Upper lobe of left lung (tissue), 6 donors: Measurements from ENCODE around the gene ITGAX. TPM values are rescaled to one million over a fixed set of nuclear protein-coding genes. Genes with fewer than 3 reads are reported as not detected.
"Not testable (repeated sequence)": the region's sequence is repeated elsewhere in the genome, so short reads cannot be mapped to it uniquely, and the experiment has no call there.

ENCODE experiments used
- ATAC-seq, 2 donors: fragments of 200-7000 bp; cut with Tn5 transposase; one replicate each; pipeline ENCODE4 v1.9.1; 2022; ENCODE audit warnings: mild to moderate bottlenecking in 2 of 2, moderate library complexity in 2 of 2; ENCODE audit not compliant: low FRiP score in 2 of 2
- DNase-seq, 2 donors: peaks; one replicate each; pipeline ENCODE4 v3.0.0-alpha.2; 2019 to 2020
- H3K27ac ChIP-seq, 4 donors: fragments of 200-600 bp; sonication (generic); one replicate each; pipeline ENCODE4 v1.5.1; 2016 to 2019
- H3K27me3 ChIP-seq, 4 donors: fragments of 200-600 bp; sonication (generic); one replicate each; pipeline ENCODE4 v1.5.1; 2017 to 2019
- H3K36me3 ChIP-seq, 4 donors: fragments of 200-600 bp; sonication (generic); one replicate each; pipeline ENCODE4 v1.5.1; 2016 to 2019
- H3K4me1 ChIP-seq, 4 donors: fragments of 200-600 bp; sonication (generic); one replicate each; pipeline ENCODE4 v1.5.1; 2018 to 2019
- H3K4me3 ChIP-seq, 4 donors: fragments of 200-600 bp; sonication (generic); one replicate each; pipeline ENCODE4 v1.5.1; 2017 to 2019; ENCODE audit warnings: mild to moderate bottlenecking in 2 of 4, moderate library complexity in 1 of 4
- H3K9me3 ChIP-seq, 4 donors: fragments of 200-600 bp; sonication (generic); one replicate each; pipeline ENCODE4 v1.5.1; 2018 to 2019
- CTCF ChIP-seq, 6 experiments: fragments of 450-650 bp in 4 of 6; fragments of 200-600 bp in 2 of 6; sonication (generic) in 2 of 6; IDR thresholded peaks; one replicate each; pipeline ENCODE4 v1.5.1; 2016 to 2019; ENCODE audit warnings: antibody characterized with exemption in 6 of 6
- EP300 ChIP-seq, 4 donors: sonication (generic); formaldehyde crosslinking; IDR thresholded peaks; one replicate each; pipeline ENCODE4 v1.5.1; 2017; ENCODE audit warnings: antibody characterized with exemption in 4 of 4, control low read depth in 2 of 4
- POLR2A ChIP-seq, 4 donors: fragments of 450-650 bp; IDR thresholded peaks; one replicate each; pipeline ENCODE4 v1.5.1; 2016 to 2017; ENCODE audit warnings: antibody characterized with exemption in 4 of 4, mild to moderate bottlenecking in 2 of 4
- POLR2AphosphoS5 ChIP-seq, 2 donors: sonication (generic); formaldehyde crosslinking; IDR thresholded peaks; one replicate each; pipeline ENCODE4 v1.5.1; 2017; ENCODE audit warnings: antibody characterized with exemption in 2 of 2
- WGBS, 2 donors: methylation state at CpG; one replicate each; pipeline ENCODE4 v1.1.5; 2017 to 2018; 5-methylcytosine and 5-hydroxymethylcytosine counted together
- total RNA-seq, 6 donors: library from RNA; depleted of rRNA in 4 of 6; stranded (reverse); fragments of >200 nt in 4 of 6; gene quantifications; one replicate each; pipeline versions ENCODE4 v1.1.0 to v1.2.1, GENCODE V29; 2016 to 2021
- donor health status: DM: no; HTN: no; CAD: no; lungs with moderate emphysema.
- donor health status: DM: no; HTN: yes; CAD: no; lungs with severe emphysema.

The ITGAX gene
- total RNA-seq, 6 donors from 2014 or later: 24.0 to 318 (median 134) TPM

- ATAC-seq: no peak
- no peaks in the 10 kb centered on the region for H3K27me3 ChIP-seq
These were observed 58.4 kb downstream of the ITGAX start for GRCh38 chr16:31413381-31413780.

GRCh38 chr16:31413943-31414342 lies 59.0 kb downstream of the ITGAX start:
- no peak for TF ChIP-seq POLR2AphosphoS5 (IDR thresholded peaks at IDR 0.05)
- no peak for TF ChIP-seq POLR2A (IDR thresholded peaks at IDR 0.05)
- no peak for TF ChIP-seq EP300 (IDR thresholded peaks at IDR 0.05)
- TF ChIP-seq CTCF (IDR thresholded peaks at IDR 0.05): no peak
- H3K36me3 ChIP-seq: no peaks in the 10 kb centered on the region
- ATAC-seq (no peak), DNase-seq (no peak)
- no peaks in the 10 kb centered on the region for H3K27me3 ChIP-seq
- no peaks in the 10 kb centered on the region for H3K4me1 ChIP-seq
- no peak overlapping the region for H3K27ac ChIP-seq
- 80 to 84% methylated on average over 4 of the region's 4 CpGs for WGBS, 2 donors
- no peaks in the 10 kb centered on the region for H3K9me3 ChIP-seq
- H3K4me3 ChIP-seq: no peak overlapping the region

More at GRCh38 chr16:31413381-31413780, 58.4 kb downstream of the ITGAX start:
- 89 to 91% methylated on average over 5 of the region's 5 CpGs for WGBS, 2 donors
- no peak for TF ChIP-seq POLR2AphosphoS5 (IDR thresholded peaks at IDR 0.05)
- Histone ChIP-seq H3K27ac (no peak overlapping the region), H3K9me3 (no peaks in the 10 kb centered on the region), H3K4me1 (no peaks in the 10 kb centered on the region), H3K36me3 (no peaks in the 10 kb centered on the region), H3K4me3 (no peak overlapping the region)
- DNase-seq: no peak

GRCh38 chr16:31414706-31415105 lies 59.7 kb downstream of the ITGAX start:
- Histone ChIP-seq H3K36me3 (no peaks in the 10 kb centered on the region), H3K4me1 (no peaks in the 10 kb centered on the region), H3K27ac (no peak overlapping the region), H3K4me3 (no peak overlapping the region), H3K9me3 (no peaks in the 10 kb centered on the region), H3K27me3 (no peaks in the 10 kb centered on the region)
- ATAC-seq (no peak), DNase-seq (no peak)
- TF ChIP-seq POLR2A (IDR thresholded peaks at IDR 0.05) (no peak), EP300 (IDR thresholded peaks at IDR 0.05) (no peak), POLR2AphosphoS5 (IDR thresholded peaks at IDR 0.05) (no peak), CTCF (IDR thresholded peaks at IDR 0.05) (no peak)
- WGBS, 2 donors: 71 to 87% methylated on average over 4 of the region's 4 CpGs

- DNase-seq: no peak
- no peak for ATAC-seq
These were observed 61.4 kb downstream of the ITGAX start for GRCh38 chr16:31416371-31416770.

GRCh38 chr16:31417036-31417435 lies 62.1 kb downstream of the ITGAX start:
- H3K4me3 ChIP-seq, H3K36me3 ChIP-seq, H3K27me3 ChIP-seq, H3K27ac ChIP-seq, DNase-seq, H3K9me3 ChIP-seq, ATAC-seq, H3K4me1 ChIP-seq: not testable (repeated sequence)
- 84 to 89% methylated on average over 2 of the region's 2 CpGs for WGBS, 2 donors

More at GRCh38 chr16:31416371-31416770, 61.4 kb downstream of the ITGAX start:
- 77 to 85% methylated on average over 7 to 11 of the region's 11 CpGs for WGBS, 2 donors
- no peak for TF ChIP-seq EP300 (IDR thresholded peaks at IDR 0.05)
- no peak for TF ChIP-seq CTCF (IDR thresholded peaks at IDR 0.05)
- no peak for TF ChIP-seq POLR2AphosphoS5 (IDR thresholded peaks at IDR 0.05)
- TF ChIP-seq POLR2A (IDR thresholded peaks at IDR 0.05): no peak
- H3K9me3 ChIP-seq: no peaks in the 10 kb centered on the region
- H3K27me3 ChIP-seq: no peaks in the 10 kb centered on the region
- no peak overlapping the region for H3K4me3 ChIP-seq
- no peak overlapping the region for H3K27ac ChIP-seq
- no peaks in the 10 kb centered on the region for H3K36me3 ChIP-seq
- no peaks in the 10 kb centered on the region for H3K4me1 ChIP-seq

- H3K4me3 ChIP-seq: no peak overlapping the region
- ATAC-seq (no peak), DNase-seq (no peak)
- no peaks in the 10 kb centered on the region for H3K9me3 ChIP-seq
- no peaks in the 10 kb centered on the region for H3K4me1 ChIP-seq
- TF ChIP-seq EP300 (IDR thresholded peaks at IDR 0.05) (no peak), POLR2AphosphoS5 (IDR thresholded peaks at IDR 0.05) (no peak), POLR2A (IDR thresholded peaks at IDR 0.05) (no peak), CTCF (IDR thresholded peaks at IDR 0.05) (no peak)
- no peak overlapping the region for H3K27ac ChIP-seq
- no peaks in the 10 kb centered on the region for H3K36me3 ChIP-seq
- WGBS, 2 donors: 92 to 94% methylated on average over 5 of the region's 5 CpGs
- H3K27me3 ChIP-seq: no peaks in the 10 kb centered on the region
These were observed 62.9 kb downstream of the ITGAX start for GRCh38 chr16:31417916-31418315.
